HG02623 (cell line): ENCODE results near the gene CAND2.

ENCODE experiments used
- ATAC-seq: cut with Tn5 transposase; IDR thresholded peaks from one replicate; pipeline ENCODE4 v1.9.1; 2021; ENCODE audit warnings: moderate library complexity; ENCODE audit not compliant: unreplicated experiment

Gene CAND2

DNA sequence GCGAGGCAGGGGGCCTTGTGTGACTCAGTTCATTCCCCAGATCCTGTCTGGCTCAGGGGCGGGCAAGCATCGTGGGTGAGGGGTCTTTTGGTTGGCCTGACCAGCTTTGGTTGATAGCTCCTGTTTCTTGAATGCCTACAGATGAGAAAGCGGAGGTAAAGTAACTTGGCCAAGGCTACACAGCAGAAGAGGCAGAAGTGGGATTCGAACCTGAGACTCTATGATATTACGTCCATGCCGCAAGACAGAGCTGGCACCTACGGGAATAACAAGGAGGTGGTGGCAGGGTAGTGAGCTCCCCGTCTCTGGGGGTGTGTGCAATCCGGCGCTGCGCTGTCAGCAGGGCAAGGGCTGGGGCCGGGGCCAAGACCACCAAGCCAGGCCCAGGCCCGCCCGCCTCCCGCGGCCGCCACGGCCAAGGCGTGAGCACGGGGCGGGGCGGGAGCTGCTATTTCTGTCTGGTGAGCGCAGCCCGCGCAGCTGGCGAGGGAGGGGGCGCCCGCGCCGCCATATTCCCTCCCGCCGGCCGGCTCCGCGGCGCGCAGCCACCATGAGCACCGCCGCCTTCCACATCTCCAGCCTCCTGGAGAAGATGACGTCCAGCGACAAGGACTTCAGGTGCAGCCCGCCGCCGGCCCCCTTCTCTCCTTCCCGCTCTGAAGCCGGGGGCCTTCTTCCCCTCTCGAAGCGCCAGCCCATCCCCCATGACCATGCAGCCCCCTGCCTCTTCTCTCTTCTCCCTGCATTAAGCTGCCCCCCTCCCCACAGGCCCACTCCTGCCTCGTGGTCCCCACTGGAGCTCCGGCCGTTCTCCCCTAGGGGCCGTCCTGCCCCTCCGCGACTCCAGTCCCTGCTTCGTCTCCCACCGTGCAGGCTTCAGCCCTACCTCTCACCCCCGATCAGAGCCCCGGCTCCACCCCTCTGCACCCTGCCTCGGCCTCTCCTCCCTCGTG is at the start of gene CAND2:
TSS of gene CAND2 (plus strand) at position 510 of the 953 bp plus-strand sequence. CDS start at position 551, 41 bp downstream.
- no peak for ATAC-seq

GRCh38 chr3:12748477-12748876 is 48.0 kb upstream of the CAND2 start:
- ATAC-seq = no peak

DNA sequence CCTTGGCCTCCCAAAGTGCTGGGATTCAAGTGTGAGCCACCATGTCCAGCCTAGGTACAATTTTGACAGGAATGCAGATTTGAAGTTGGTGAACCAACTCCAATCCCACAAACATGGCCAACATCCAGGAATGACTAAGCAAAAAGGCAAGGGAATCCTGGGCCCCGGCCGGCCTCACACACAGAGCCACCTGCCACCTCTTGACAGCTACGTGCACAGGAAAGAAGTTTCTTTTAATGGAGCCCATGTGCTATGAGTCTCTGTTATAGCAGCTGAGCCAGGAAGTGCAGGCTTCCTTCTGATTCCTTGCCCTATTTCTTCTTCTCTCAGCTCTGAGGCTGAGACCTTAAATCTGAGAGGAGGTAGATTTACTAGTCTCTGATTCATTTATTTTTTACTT is 46.3 kb upstream of the CAND2 start:
- peak; percentile 22 for ATAC-seq

- peak; percentile 54 for ATAC-seq
Measured at GRCh38 chr3:12750658-12751071, 45.8 kb upstream of the CAND2 start.

- ATAC-seq = no peak
Measured at GRCh38 chr3:12751571-12751970, 44.9 kb upstream of the CAND2 start.

DNA sequence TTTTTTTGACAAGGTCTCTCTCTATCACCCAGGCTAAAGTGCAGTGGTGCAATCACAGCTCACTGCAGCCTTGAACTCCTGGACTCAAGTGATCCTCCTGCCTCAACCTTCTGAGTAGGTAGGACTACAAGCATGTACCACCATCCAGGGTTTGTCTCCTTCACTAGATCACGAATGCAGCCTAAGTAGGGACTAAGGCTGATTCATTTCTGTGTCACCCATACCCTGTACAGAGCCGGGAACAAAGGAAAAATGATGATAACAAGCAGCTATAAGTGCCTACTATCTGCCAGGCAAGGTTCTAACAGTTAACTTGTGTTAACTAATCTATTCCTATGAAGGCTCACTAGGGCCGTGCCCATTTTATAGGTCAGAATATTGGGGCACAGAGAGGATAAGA is 44.4 kb upstream of the CAND2 start:
- no peak for ATAC-seq

- ATAC-seq = no peak
Measured at GRCh38 chr3:12752809-12753208, 43.7 kb upstream of the CAND2 start.

GRCh38 chr3:12753275-12754028 is 43.0 kb upstream of the CAND2 start:
- ATAC-seq = no peak

DNA sequence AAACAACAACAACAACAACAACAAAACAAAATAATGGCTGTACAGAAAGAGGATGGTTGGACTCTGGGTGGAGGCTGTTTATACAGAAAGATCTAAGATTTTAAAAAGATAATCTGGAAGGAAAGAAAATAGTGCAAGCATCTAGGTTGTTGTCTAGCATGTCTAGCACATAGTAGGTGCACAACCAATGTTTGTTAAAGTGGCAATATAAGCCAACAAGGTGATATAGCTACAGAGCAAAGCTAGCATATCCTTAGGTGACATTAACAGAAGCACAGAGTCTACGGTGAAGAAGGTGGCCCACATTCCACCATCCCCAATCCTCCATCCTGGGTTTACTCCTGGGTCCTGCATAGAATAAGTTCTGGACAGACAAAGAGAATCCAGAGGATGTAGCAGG is 42.2 kb upstream of the CAND2 start:
- ATAC-seq = no peak

- ATAC-seq = no peak
Measured at GRCh38 chr3:12755754-12756153, 40.7 kb upstream of the CAND2 start.

- no peak for ATAC-seq
Measured at GRCh38 chr3:12756175-12756574, 40.3 kb upstream of the CAND2 start.

- no peak for ATAC-seq
Measured at GRCh38 chr3:12756635-12757034, 39.8 kb upstream of the CAND2 start.

DNA sequence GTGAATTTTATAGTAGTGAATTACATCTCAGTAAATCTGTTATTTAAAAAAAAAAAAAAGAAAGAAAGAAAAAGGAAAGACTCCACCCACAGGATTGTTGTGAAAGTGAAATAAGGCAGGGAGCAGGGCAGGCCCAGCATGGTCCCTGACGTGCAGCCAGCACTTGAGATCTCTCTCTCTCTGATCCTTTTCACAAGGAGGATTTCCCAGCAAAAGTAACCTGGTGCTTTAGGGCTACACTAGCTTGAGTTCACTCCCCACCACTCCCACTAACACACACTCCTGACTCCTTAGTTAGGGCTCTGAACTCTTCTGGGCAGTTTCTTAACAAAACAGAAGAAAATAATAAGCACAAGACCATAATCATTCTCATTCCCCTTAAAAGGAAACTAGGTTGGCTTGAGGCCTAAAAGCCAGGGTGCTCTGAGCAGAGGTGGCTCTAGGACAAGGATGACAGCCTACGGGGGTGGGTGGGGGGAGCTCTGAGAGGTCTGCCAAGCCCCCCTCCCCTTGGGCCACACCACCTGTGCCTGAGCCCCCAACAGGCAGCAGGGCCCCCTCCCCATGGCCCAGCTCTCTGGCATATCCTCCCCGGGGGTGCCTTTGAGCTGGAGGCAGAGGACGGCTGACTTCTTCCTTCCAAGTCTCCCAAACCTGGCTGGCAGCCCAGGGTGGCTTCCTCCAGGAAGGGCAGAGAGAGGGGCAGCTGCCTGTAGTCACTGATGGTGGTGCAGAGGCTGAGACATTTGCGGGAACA is 38.3 kb upstream of the CAND2 start:
- no peak for ATAC-seq

DNA sequence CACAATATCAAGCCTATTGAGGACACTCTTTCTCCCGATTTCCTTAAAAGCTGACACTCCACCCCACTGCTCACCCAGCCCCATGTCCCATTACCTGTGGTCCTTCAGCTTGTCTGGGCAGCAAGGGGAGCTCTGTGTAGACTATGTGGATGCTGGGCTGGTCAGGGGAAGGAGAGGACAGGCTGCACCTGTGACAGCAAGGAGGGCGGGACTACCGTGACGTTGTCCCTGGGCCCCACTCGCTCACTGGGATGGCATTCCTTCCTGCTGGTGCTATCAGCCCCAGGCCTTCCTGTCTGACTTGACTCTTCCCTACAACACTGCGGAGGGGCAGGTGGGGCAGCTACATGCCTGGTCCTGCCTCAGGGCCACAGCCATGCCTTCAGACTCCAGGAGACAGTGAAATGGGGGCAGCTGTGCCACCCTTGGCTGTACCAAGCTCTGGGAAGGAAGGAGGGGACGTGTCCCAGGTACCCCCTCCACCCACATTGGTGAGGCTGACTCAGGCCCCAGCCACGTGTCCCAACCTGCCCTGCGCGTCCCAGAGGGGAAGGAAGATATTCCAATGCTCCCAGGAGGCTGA is 37.3 kb upstream of the CAND2 start, which contains the start of gene TMEM40:
TSS of gene TMEM40 (minus strand) at position 163 of the 583 bp plus-strand sequence. CDS start 9,427 bp downstream, outside the sequence.
- ATAC-seq = no peak

GRCh38 chr3:12759693-12760565 is 36.6 kb upstream of the CAND2 start:
- no peak for ATAC-seq

DNA sequence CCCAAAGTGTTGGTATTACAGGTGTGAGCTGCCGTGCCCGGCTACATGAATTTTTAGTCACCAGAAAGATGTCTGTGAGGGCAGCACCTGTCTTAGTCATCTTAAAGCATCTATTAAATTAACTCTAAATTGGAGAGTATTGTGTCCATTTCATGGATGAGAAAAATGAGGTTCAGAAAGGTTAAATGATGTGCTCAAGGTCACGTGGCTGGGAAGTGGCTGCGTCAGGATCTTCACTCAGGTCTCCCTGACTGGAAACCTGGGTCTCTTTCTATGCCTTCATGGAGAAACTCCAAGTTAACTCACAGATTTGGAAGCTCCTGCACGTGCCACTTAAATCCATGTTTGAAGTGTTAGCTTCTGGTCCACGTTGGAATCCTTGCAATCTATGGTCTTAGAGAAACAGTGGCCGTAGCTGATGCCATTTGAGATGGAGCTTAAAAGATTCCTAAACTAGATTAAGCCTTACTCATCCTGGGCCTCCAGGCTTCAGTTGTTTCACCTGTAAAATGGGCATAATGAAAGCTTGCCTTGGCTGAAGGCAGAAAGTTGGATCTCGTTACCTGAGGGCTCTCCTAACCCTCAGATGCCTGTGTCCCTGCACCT is 32.2 kb upstream of the CAND2 start:
- ATAC-seq = no peak

DNA sequence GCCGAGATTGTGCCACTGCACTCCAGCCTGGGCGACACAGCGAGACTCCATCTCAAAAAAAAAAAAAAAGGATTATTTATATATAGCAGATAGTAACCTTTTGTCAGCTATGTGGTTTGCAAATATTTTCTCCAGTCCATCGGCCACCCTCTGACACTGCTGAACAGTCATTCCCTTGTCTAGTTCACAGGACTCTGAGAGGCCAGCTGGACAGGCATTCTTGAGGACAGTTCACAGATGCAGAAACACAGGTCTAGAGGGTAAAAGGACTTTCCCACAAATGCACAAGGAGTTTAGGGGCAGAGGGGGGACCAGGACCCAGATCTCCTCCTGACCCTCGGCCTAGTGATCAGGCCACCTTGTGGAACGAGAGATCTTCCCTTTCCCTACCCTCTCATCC is 29.9 kb upstream of the CAND2 start:
- ATAC-seq = no peak

GRCh38 chr3:12768579-12769527 is 27.6 kb upstream of the CAND2 start:
- ATAC-seq = no peak
